ENCODE measurements around the gene NFIA.
"Not testable (repeated sequence)": the region's sequence is repeated elsewhere in the genome, so short reads cannot be mapped to it uniquely, and the experiment has no call there.

Gene NFIA

GRCh38 chr1:61448914-61449313 lies 366.6 kb downstream of the NFIA start:
- no peak for DNase-seq

- DNase-seq, result no peak
These were observed 367.0 kb downstream of the NFIA start for GRCh38 chr1:61449410-61449809.

- DNase-seq, result no peak
These were observed 368.1 kb downstream of the NFIA start for GRCh38 chr1:61450454-61450853.

- DNase-seq, result no peak
These were observed 368.7 kb downstream of the NFIA start for GRCh38 chr1:61450872-61451571.

GRCh38 chr1:61451572-61451968 lies 369.2 kb downstream of the NFIA start:
- DNase-seq, result no peak

GRCh38 chr1:61452176-61453035 lies 370.0 kb downstream of the NFIA start:
- DNase-seq, result peak; percentile 39

- DNase-seq, result peak; percentile 90
These were observed 371.0 kb downstream of the NFIA start for GRCh38 chr1:61453111-61453961.

DNA sequence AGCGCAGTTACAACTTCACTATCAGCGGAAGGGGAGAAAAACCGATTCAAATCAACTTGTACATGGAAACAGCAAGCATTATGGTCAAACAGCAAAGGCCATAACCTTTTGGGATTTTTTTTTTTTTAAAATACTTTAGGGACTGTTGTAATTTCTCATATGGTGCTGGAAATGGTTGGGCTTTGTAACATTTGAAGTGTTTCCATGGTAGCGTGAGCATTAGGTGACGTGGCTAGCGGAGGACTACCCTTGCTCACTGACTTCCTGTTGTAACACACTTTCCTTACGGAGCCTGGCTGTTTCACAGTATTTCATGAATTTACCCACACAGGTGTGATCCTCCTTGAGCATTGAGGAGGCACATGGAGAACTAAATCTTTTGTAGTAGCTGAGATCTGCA lies 373.0 kb downstream of the NFIA start:
- DNase-seq, result no peak

GRCh38 chr1:61457526-61458040 lies 375.2 kb downstream of the NFIA start:
- no peak for DNase-seq

DNA sequence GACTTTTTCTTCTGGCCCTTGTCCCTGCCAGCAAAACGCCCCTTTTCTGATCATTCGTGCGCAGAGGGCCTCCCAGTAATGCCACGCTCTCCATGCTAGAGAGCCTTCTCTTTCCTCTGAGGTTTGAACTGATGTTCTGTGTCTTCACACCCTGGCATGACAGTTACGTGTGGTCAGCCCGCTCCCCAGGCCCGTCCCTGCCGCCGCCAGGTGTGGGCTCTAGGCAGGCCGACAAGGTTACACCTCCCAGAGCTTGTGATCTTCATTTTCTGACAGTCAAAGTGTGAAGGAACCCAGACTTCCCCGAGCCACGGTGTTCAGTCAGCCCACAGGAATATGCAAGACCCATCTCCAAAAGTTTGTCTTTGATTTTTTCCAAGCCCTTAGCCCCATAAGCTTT lies 377.0 kb downstream of the NFIA start:
- no peak for DNase-seq

- no peak for DNase-seq
These were observed 377.8 kb downstream of the NFIA start for GRCh38 chr1:61460191-61460590.

- no peak for DNase-seq
These were observed 379.3 kb downstream of the NFIA start for GRCh38 chr1:61461406-61462384.

DNA sequence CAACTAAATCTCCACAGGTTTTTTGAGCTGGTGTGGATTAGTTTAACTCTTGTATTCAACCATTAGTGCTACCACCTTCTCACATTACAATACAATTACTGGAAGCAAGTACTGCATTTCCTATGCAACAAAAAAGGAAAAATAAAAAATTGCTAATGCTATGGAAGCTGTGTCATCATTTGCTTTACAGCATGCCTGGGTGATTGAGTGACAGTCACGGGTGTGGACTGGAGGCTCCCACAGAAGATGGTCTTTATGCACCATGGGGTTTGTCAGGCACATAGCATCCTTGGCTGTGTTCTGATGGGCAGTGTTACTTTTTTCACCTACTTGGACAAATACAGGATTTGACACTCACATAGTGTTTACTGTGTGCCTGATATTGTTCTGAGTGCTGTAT lies 380.3 kb downstream of the NFIA start:
- no peak for DNase-seq

DNA sequence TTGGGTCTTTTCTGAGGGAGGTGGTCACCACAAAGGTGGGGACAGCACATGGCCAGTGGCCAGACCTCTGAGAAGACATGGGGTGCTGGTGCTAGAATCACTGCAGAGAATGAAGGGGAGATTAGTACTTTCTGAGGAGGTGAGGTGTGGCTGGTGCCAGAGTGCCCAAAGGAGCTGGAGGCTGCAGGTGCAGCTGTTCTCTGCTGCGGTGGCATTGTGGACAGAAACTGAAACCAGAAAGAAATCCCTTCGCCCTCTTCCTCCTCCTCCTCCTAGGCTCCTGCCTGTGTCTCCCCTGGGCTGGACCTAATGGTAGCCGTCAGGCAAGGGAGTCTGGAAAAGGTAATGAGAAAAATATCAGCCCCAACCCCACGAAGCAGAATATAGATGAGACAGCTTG lies 380.9 kb downstream of the NFIA start:
- no peak for DNase-seq

DNA sequence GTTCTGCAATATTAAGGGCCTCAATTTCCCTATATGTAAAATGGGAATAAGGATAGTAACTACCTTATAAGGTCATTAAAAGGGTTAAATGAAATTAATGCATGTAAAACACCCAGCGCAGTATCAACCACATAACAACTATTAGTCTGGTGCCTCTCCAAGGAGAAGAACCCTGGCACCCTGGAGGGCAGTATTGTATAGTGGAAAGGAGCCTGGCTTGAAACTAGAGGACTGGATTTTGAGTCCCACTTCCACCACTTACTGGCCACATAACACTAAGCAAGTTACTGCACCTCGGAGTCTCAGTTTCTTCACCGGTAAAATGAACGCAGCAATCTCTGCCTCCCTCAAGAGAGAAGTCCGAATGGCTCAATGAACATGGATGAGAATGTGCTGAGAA lies 385.5 kb downstream of the NFIA start:
- DNase-seq, result not testable (repeated sequence)

DNA sequence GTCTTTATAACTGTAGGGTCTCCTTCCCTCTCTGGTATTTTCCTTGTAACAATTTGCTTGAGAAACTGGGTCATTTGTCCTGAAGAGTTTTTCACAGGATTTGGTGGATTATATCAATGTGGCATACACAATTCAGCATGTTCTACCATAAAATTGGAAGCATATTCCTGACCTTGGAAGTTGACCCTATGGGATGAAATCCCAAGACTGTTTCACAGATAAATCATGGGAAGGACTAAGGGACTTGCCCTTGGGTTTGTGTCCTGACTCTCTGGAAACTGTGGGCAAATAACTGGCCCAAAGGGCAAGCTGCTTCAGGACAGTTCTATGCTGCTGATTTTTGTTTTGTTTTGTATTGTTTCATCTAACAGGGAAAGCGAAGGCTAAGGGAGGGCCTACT lies 387.0 kb downstream of the NFIA start:
- no peak for DNase-seq

GRCh38 chr1:61472876-61473275 lies 390.5 kb downstream of the NFIA start:
- DNase-seq, result no peak

GRCh38 chr1:61474269-61474817 lies 392.0 kb downstream of the NFIA start:
- DNase-seq, result no peak

DNA sequence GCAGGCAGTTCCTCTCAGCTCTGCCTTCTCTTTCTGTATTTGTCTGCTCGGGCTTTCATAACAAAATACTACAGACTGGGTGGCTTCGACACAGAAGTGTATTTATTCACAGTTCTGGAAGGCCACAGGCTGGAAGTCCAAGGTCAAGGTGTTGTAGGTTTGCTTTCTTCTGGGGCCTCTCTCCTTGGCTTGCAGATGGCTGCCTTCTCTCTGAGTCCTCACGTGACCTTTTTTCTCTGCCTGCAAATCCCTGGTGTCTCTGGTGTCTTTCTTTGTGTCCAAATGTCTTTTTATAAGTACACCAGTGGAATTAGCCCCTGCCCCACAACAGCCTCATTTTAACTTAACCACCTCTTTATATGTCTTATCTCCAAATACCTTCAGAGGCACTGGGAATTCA lies 392.6 kb downstream of the NFIA start:
- DNase-seq, result no peak

DNA sequence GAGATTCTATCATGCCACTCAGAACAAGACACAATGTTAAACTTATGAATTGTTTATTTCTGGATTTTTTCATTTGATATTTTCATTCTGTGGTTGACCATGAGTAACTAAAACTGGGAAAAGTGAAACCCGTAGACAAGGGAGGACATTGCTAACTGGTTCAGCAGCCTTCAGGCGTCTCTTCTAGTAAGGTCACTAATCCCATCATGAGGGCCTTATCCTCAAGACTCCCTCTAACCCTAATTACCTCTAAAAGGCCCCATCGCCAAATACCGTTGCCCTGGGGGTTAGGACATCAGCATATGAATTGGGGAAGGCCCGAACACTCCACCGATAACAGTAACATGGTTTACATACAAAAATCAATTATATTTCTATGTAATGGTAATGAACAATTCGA lies 394.9 kb downstream of the NFIA start:
- no peak for DNase-seq

DNA sequence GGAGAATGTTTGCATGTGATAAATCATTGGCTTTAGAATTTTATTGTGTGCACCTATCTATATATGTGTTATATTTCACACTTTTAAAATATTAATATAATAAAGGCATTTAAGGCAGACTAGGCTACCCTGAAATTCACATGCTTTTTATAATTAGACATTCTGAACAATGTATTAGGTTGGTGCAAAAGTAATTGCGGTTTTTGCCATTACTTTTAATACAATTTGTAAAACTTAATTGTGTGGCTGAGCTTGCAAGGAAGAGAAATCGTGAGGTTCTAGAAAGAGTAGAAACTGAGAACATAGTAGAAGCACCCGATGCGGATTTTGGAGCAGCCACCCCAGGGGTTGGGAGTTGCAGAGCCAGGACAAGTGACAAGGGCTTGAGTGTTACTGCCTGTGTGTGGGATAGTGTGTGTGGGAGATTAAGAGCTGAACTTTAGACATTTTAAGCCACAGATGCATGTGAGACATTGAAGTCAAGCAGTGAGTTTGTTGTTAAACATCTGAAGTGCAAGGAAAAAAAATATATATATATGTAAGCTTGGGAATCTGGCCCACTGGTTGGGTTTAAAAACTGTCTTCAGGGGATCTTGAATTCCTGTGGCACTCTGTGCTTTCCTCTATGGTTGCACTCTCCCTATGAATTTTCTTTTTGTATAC lies 398.0 kb downstream of the NFIA start:
- no peak for DNase-seq
